GM21723 (cell line): ENCODE results near the gene KCNV2.
A peak's percentile ranks its signal among the peaks of the same experiment; 100 is the strongest.

ENCODE experiments used
- ATAC-seq: cut with Tn5 transposase; IDR thresholded peaks from one replicate; pipeline ENCODE4 v1.9.1; 2021; ENCODE audit warnings: mild to moderate bottlenecking, moderate library complexity; ENCODE audit not compliant: unreplicated experiment

The KCNV2 gene

GRCh38 chr9:2758162-2758897 lies 41.0 kb downstream of the KCNV2 start:
- ATAC-seq, result no peak

GRCh38 chr9:2758898-2759510 lies 41.7 kb downstream of the KCNV2 start:
- no peak for ATAC-seq

GRCh38 chr9:2761424-2761823 lies 44.1 kb downstream of the KCNV2 start:
- ATAC-seq, result peak; percentile 59

- ATAC-seq, result peak; percentile 51
Measured at GRCh38 chr9:2764353-2764752, 47.0 kb downstream of the KCNV2 start.

GRCh38 chr9:2765250-2765880 lies 48.1 kb downstream of the KCNV2 start:
- ATAC-seq, result no peak

GRCh38 chr9:2767800-2768677 lies 50.7 kb downstream of the KCNV2 start:
- no peak for ATAC-seq

GRCh38 chr9:2771087-2771486 lies 53.8 kb downstream of the KCNV2 start:
- ATAC-seq, result no peak

- ATAC-seq, result no peak
Measured at GRCh38 chr9:2771661-2772060, 54.4 kb downstream of the KCNV2 start.

- no peak for ATAC-seq
Measured at GRCh38 chr9:2777454-2777853, 60.1 kb downstream of the KCNV2 start.

- ATAC-seq, result no peak
Measured at GRCh38 chr9:2778816-2779215, 61.5 kb downstream of the KCNV2 start.
